ENCODE data around the gene DPP6.
"Not testable (repeated sequence)": the region's sequence is repeated elsewhere in the genome, so short reads cannot be mapped to it uniquely, and the experiment has no call there.

DNA sequence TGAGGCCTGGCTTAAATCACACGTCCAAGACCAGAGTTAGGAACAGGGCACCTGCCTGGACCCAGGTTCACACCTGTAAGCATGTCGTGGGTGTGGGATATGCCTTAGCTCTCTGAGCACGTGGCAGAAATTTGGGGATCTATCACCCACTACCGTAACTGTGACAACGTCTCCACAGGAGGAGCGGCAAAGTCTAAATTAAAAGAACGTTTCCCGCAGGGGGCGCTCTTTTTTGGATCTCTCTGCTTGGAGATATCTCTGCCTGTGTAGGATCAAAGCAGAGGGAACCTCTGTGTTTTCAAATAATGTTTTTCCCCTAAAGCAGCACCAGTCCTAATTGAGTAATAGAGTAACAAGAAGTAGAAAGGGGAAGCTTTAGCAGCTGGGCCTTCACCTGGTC lies 43.0 kb downstream of the DPP6 start:
- TF ChIP-seq, protein P1, sequence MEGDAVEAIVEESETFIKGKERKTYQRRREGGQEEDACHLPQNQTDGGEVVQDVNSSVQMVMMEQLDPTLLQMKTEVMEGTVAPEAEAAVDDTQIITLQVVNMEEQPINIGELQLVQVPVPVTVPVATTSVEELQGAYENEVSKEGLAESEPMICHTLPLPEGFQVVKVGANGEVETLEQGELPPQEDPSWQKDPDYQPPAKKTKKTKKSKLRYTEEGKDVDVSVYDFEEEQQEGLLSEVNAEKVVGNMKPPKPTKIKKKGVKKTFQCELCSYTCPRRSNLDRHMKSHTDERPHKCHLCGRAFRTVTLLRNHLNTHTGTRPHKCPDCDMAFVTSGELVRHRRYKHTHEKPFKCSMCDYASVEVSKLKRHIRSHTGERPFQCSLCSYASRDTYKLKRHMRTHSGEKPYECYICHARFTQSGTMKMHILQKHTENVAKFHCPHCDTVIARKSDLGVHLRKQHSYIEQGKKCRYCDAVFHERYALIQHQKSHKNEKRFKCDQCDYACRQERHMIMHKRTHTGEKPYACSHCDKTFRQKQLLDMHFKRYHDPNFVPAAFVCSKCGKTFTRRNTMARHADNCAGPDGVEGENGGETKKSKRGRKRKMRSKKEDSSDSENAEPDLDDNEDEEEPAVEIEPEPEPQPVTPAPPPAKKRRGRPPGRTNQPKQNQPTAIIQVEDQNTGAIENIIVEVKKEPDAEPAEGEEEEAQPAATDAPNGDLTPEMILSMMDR (conservative IDR thresholded peaks at IDR 0.05; ENCODE audit: low read depth, low read length), result not testable (repeated sequence)
- not testable (repeated sequence) for TF ChIP-seq EZH2 (IDR thresholded peaks at IDR 0.05; ENCODE audit: low read length, unreplicated experiment); EZH2phosphoT487 (IDR thresholded peaks at IDR 0.05; ENCODE audit: borderline replicate concordance, low read length)
